ENCODE measurements around the gene FMNL1. TPM values are rescaled to one million over a fixed set of nuclear protein-coding genes. Genes with fewer than 3 reads are reported as not detected.
"Not testable (repeated sequence)": the region's sequence is repeated elsewhere in the genome, so short reads cannot be mapped to it uniquely, and the experiment has no call there.

Gene FMNL1
- total RNA-seq, 2 donors from 2014 or later, result 16.6 to 18.6 TPM

GRCh38 chr17:45248132-45248957, 26.7 kb downstream of the FMNL1 start:
- ATAC-seq (peak; percentile 38 to 50), DNase-seq (no peak)
- intact Hi-C loops (cut with DNase I), result loop anchor here in 1 of 2 donors (10.0 kb wide), 1 partner anchor 136 kb away; no protein-coding TSS in a partner anchor

GRCh38 chr17:45251931-45252330, 30.2 kb downstream of the FMNL1 start:
- ATAC-seq, result no peak
- no peak for DNase-seq
- intact Hi-C loops (cut with DNase I), result no loop called here

GRCh38 chr17:45253237-45253636, 31.6 kb downstream of the FMNL1 start:
- intact Hi-C loops (cut with DNase I); ATAC-seq: not testable (repeated sequence)

DNA sequence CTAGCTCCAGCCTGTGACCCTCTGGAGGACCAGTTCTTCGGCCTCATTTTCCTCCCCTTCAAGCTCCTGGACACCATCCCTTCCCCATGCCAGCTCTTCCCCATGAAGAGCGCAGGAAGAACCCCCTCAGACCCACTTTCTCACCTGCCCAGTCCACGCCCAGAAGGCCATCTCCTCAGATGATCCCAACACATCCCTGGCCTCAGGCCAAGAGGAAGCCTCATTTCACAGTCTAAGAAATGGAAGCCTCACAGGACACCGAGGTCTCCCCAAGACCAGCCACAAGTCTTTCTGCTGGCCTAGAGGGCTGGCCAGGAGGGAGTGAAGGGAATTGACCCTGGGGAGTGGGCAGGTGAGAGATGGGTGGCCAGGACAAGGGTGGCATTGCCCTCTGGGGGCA, 32.2 kb downstream of the FMNL1 start:
- no peak for ATAC-seq
- intact Hi-C loops (cut with DNase I), result no loop called here
- DNase-seq, result no peak

More at GRCh38 chr17:45253237-45253636, 31.6 kb downstream of the FMNL1 start:
- DNase-seq, result not testable (repeated sequence)

DNA sequence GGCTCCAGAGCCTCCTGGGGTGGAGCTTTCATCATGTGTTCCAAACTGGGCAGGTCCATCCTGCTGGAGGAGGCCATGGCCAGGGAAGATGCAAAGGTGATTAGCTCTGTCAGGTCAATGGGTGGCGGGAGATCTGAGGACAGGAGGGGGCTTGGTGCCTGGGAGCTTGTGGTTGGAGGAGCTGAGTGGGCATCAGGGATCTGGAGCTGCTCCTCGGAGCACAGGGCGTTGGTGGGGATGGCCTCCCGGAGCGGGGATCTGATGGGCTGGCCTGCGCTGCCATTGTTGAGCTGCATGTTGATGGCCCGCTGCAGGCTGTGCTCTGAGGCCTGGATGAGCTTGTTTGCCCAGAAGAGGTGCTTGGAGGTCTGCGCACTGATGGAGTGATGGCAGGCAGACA, 33.7 kb downstream of the FMNL1 start:
- intact Hi-C loops (cut with DNase I), result no loop called here
- ATAC-seq (no peak), DNase-seq (no peak)

GRCh38 chr17:45256114-45256966, 34.7 kb downstream of the FMNL1 start:
- DNase-seq (no peak), ATAC-seq (no peak)
- intact Hi-C loops (cut with DNase I), result no loop called here

DNA sequence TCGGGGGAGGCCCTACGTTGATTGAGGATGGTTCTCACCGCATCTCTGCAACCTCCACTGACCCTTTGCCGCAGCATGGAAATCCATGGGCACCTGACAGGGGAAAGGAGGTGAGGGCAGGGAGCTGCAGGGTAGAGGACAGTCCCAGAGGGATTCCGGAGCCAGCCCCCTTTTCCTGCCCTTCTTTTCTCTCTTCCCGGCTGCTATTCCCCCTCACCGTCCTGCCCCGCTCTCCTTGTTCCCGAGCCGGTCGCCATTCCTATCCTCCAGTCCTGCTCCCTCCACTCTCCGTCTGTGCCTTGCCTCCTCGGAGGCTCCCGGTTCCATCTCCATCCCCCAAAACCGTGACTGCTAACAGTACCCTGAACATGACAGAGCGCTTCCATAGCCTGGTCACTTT, 35.4 kb downstream of the FMNL1 start:
- ATAC-seq, result no peak
- intact Hi-C loops (cut with DNase I), result no loop called here
- DNase-seq, result no peak

GRCh38 chr17:45258981-45259380, 37.3 kb downstream of the FMNL1 start:
- intact Hi-C loops (cut with DNase I), result no loop called here
- DNase-seq (no peak), ATAC-seq (no peak)

DNA sequence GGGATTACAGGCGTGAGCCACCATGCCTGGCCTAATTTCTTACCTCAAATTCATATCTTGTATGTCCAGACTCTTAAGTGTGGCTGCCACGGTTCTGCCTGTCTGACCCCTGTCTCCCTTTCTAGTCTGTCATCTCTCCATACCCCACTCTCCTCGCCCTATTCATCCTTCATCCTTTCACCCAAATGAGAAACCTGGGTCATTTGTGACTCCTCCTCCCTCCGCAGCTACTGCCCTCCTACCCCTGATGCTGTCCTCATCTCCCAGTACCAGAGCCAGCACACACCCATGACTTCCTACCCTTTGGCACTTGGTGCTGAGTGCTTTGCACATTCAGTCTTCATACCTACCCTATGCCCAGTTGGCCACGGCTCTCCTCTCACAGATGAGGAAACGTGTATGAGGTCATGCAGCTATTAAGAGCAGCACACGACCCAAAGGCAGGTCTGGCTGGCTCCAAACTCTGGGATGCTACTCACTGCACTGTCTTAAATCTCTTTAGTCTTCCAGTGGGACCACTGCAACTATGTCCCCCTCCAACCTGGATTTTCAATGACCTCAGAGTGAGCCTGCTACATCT, 38.6 kb downstream of the FMNL1 start:
- intact Hi-C loops (cut with DNase I), result no loop called here
- peak; percentile 28 to 71 for ATAC-seq
- DNase-seq, result no peak

DNA sequence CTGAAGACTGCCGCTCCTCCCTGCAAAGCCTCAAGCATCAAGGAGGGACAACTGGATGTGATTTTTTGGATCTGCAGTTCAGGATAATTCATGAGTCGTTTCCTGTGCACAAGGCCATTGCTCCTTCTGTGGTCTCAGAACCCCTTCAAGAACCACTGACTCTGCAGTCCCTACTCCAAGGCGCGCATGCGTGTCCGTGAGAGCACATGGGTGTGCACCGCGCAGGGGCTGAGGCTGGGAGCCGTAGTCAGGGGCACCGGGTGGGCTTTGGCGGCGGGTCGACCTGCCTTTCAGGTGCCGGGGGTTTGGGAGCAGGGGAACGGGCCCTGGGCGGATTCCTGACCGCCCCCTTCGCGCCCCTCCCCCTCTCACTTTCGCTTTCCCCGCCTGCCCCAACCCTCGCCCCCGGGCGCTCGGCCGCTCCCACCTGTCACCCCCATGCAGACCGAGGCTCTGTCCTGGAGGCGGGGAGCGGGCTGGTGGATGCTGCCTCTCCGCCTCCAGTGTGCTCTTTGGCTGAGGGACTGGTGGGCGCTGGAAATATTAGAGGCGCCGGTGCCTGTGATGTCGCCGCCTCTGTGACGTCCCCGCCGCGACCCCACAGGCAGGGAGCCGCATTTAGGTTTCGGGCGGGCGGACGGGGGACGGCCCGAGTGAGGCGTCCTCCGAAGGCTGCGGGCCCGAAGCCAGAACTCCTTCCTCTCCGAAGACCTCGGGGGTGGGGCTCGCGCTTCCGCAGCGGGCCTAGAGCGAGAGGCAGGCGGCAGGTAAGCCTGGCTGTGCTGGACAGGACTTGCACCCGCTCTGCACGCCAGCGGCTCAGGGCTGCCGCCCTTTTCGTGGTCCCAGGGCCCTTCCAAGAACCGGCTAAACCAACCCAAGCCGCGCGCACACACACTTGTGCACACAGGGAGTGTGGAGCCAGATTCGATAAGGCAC, 40.2 kb downstream of the FMNL1 start, which contains the start of gene SPATA32:
TSS of gene SPATA32 (minus strand) at position 518 of the 939 bp plus-strand sequence. CDS start at position 440, 78 bp downstream.
- intact Hi-C loops (cut with DNase I), result no loop called here
- peak; percentile 75 for DNase-seq
- peak; percentile 58 to 59 for ATAC-seq

DNA sequence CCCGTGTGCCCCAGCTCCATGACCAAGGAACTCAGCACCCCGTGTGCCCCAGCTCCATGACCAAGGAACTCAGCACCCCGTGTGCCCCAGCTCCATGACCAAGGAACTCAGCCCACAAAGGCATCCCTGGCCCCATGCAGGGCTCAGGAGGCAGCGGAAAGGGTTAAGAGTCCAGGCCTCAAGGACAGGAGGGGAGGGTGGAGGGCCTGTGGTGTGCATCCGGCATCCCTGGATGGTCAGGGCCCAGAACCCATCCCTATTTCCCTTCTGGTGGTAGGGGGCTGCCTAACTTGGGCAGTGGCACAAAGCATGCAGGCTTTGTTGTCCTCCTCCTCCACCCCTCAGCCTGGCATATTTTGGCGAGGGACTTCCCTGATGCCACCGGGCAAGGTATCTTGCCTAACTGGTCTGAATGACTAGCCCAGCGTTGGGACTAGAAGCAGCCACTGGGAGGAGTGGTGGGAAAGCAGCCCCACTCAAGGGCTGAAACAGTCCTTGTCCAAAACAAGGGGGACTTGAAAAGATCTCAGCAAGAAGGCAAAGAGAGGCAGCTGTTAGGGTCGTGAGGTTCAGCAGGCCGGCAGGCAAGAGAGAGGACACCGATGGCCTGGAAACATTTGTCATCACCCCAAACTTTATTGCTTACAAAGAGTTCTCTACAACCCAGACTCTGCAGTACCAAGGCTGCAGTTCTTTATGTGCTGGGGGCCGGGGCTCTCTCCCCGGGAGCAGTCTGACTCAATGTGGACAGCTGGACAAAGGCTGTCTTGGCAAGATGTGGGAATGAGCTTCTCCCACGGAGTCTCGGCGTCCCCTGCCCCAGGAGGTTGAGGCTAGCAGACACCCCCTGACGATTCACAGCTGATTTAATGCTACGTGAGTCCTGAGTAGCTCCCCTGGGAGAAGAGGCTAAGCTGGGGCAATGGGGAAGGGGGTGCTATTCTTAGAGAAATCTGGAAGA, 41.1 kb downstream of the FMNL1 start:
- DNase-seq (no peak), ATAC-seq (peak; percentile 23 to 55)
- intact Hi-C loops (cut with DNase I), result no loop called here

GRCh38 chr17:45263477-45263860, 41.8 kb downstream of the FMNL1 start:
- DNase-seq, result no peak
- ATAC-seq, result peak in 1 of 2 donors; percentile 1

GRCh38 chr17:45264430-45264829, 42.7 kb downstream of the FMNL1 start:
- DNase-seq, result no peak
- intact Hi-C loops (cut with DNase I), result no loop called here
- ATAC-seq, result no peak

More at GRCh38 chr17:45263477-45263860, 41.8 kb downstream of the FMNL1 start:
- intact Hi-C loops (cut with DNase I), result no loop called here

GRCh38 chr17:45264988-45265387, 43.3 kb downstream of the FMNL1 start:
- ATAC-seq, result no peak
- intact Hi-C loops (cut with DNase I), result no loop called here
- DNase-seq, result no peak

DNA sequence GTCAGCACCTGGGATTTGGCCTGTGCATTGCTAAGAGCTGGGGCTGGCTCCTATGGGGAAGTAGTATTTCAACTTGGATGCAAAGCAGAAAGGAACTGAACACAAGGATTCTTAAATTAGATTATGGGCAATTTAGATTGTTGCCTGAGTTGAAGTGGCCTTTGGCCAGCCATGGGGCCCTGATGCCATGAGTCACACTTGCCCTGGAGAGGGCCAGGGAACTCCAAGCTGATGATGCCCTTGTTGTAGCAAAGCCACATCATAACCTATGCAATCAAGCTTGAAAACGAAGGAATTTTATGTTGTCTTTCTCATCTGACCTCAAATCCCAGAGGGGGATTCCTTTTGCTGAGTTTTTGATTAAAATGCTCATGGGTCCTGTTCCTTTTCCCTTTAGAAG, 44.1 kb downstream of the FMNL1 start:
- intact Hi-C loops (cut with DNase I), result no loop called here

GRCh38 chr17:45266372-45266926, 44.8 kb downstream of the FMNL1 start:
- intact Hi-C loops (cut with DNase I), result no loop called here
- ATAC-seq (no peak), DNase-seq (no peak)

More for the DNA sequence above, 44.1 kb downstream of the FMNL1 start:
- DNase-seq (no peak), ATAC-seq (no peak)

GRCh38 chr17:45267436-45268055, 45.9 kb downstream of the FMNL1 start:
- DNase-seq (no peak), ATAC-seq (no peak)
- intact Hi-C loops (cut with DNase I), result no loop called here
